ENCODE measurements around the gene ACY1.

Gene ACY1

GRCh38 chr3:52005571-52005986 is 22.2 kb downstream of the ACY1 start:
- no peak for DNase-seq (ENCODE audit: low read depth)

- DNase-seq (ENCODE audit: low read depth): no peak
These were observed 22.9 kb downstream of the ACY1 start for GRCh38 chr3:52006017-52006819.

- no peak for DNase-seq (ENCODE audit: low read depth)
These were observed 23.4 kb downstream of the ACY1 start for GRCh38 chr3:52006820-52007133.

DNA sequence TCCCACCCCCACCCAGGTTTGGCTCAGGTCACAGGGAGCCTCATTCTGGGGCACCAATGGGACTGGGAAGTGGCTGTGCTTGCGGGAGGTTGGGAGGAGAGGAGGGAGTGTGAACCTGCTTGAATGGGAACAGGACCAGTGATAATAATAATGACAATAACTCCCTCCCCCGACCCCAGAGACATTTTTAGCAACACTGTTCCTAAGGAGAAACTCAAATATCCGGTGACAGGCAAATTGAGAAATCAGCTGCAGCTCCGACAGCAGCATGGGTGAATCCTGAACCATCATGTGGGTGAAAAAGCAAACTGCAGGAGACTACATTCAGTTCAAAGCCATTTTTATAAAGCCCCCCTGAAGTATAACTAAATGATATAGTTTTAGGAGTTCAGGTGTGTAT is 24.0 kb downstream of the ACY1 start:
- no peak for DNase-seq (ENCODE audit: low read depth)

- DNase-seq (ENCODE audit: low read depth): no peak
These were observed 27.1 kb downstream of the ACY1 start for GRCh38 chr3:52010431-52010830.

DNA sequence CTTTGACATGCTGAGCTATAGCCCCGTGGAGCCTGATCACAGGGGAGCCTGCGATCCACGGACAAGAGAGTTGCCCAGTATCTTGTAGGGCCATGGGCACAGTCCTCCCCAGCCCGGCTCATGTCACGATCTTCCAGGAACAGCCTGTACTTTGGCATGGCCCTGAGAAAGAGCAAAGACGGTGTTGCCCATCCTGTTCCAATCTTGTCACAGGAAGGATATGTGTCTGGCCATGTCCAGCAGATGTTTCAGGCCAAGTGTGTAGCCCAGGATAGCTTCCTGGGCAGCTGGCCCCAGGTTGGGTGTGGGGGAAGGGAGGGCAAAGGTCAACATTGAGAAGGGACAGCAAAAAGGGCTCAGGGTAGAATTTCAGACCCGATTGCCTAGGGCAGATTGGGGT is 29.4 kb downstream of the ACY1 start:
- DNase-seq (ENCODE audit: low read depth): no peak

- no peak for DNase-seq (ENCODE audit: low read depth)
These were observed 30.7 kb downstream of the ACY1 start for GRCh38 chr3:52013802-52014598.

DNA sequence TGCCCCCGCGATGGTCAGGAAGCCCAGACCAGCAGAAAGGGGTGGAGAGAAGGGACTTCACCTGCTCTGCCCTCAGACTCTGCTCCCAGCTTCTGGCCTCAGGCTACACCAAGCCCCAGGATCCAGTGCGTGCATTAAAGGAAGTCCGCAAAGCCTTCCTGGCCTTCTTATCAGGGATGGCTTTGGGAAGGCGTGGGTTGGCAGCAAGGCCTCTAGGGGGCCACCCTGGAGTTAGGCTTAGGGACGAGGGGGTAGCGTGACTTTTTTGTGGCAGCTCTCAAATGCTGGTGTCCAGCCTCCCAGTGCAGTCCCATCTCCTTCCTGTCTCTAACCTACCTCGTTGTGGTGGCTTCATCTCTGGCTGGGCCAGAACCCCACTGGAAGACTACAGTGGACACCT is 31.3 kb downstream of the ACY1 start:
- no peak for DNase-seq (ENCODE audit: low read depth)

- DNase-seq (ENCODE audit: low read depth): no peak
These were observed 32.3 kb downstream of the ACY1 start for GRCh38 chr3:52015438-52016228.

DNA sequence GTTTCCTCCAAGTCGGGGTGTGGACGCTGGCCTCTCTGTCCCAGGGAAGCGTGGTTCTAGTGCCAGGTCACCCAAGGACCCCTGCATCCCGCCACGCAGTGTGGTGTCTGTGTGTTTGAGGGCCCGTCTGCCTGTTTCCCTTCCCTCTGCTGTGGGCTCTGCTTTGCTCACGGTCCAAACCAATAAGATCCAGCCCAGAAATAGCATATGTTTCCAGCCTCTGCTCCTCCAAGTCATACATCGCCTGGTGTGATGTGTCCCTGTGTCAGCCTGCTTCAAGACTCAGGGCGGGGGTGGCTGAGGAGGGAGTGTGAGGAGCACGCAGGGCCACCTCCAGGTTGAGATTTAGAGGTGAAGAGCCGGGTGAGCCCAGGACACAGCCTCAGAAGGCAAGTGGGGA is 34.3 kb downstream of the ACY1 start:
- no peak for DNase-seq (ENCODE audit: low read depth)

GRCh38 chr3:52018319-52019000 is 35.1 kb downstream of the ACY1 start:
- no peak for DNase-seq (ENCODE audit: low read depth)

DNA sequence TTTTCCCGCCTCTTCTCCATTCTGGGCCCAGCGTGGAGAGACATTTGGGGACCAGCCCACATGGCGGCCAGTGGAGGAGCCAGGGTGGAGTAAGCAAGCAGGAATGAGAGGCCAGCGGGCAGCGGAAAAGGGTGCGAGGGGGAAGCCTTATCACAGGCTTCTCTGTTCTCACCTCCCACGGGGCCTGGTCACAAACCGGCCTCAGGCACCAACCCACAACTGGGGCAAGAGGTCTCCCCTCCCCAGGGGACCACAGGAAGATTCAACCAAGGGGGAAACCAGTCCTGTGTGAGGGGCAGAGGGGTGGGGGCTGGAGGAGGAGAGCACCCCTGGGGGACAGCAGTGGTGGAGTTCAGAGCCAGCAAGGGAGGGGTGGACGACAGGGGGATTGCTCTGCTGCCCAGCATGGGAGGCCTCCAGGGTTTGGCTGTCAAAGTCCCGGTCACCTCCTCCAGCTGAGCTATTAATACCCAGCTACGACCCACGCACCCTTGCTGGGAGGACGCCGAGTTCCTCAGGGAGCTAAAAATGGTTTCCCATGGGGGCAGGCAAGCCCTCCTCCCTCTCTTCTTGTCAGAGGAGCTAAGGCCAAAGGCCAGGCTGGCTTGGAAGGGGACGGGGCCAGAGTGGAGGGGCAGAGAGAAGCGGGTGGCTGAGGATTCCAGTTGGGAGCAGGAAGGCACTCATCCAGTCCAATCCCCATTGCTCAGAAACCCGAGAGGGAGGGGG is 36.2 kb downstream of the ACY1 start:
- no peak for DNase-seq (ENCODE audit: low read depth)

DNA sequence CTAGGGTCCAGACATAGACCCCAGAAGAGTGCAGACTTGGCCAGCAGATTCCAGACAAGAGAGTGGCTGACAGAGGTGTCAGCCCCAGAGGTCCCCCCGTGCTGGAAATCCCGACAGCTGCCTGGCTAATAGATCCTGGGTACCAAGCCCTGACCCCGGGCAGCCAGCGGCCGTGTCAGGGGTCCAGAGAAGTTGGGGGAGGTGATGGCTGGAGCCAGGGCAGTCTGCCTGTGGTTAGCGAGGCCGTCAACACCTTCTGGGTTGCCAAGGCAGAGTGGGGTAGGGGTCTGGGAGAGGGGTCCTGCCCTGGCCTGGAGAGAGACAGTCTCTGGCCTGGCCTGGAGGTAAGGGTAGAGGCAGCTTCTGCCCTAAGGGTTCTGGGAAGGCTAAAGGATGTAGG is 37.5 kb downstream of the ACY1 start:
- no peak for DNase-seq (ENCODE audit: low read depth)

GRCh38 chr3:52021489-52022268 is 38.3 kb downstream of the ACY1 start:
- DNase-seq (ENCODE audit: low read depth): no peak

DNA sequence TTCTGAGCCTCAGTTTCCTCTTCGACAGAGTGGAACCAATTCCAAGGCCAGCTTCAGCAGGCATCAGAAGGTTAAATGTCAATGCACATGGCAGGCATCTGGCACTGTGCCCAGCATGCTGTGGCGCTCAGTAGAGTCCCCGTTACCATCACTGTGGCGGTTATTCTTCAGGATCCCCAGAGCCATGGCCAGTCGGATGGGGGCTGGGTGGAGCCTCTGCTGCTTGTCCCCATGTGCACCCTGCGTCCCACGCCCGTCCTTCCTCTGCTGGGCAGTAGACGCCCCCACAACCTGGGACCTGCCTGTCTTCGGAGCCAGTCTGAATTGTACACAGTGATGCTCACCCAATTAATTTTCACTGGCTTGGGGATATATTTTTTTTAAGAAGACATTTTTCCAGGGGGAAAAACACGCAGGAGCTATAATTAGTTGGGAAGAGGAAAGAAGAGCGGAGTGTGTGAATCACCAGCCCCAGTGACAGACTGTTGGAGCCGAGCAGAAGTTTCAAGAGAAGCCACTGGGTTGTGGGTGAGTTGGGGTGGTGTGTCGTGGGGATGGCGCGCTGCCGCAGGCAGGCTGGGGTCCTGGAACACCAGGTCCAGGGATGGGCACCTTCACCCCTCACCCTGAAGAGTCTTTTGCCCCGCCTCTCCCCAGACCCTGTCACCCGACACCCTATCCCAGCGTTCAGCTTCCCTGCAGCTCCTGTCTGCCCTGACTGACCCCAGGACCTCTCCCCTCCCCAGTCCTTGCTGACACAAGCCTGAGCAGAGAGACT is 39.2 kb downstream of the ACY1 start:
- no peak for DNase-seq (ENCODE audit: low read depth)

DNA sequence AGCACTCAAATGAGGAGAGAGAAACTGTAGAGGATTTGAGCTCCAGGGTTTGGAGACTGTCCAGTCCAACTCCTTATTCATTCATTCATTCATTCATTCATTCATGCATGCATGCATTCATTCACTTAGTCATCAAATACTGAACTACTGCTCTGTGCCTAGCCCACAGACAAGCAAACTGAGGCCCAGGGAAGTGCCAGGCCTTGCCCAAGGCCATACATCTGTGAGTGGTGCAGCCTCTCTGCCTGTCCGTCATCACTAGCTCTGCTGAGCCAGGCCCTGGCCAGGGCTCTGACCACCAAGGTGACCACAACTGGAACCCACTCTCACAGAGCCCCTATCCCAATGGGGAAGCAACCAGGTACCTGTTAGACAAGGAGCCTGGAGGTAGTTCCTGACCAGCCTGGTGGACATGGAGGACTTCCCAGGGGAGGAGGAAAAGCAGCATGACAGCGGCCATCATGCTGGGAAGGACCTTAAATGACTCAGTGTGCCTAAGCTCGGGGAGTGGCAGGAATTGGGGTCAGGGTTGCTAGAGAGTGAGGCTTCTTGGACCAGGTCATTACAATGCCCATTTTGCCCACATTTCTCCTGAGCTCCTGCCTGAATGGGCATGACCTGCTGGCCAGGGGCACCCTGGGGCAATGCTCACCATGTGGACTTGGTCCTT is 39.9 kb downstream of the ACY1 start:
- no peak for DNase-seq (ENCODE audit: low read depth)

- no peak for DNase-seq (ENCODE audit: low read depth)
These were observed 40.8 kb downstream of the ACY1 start for GRCh38 chr3:52023860-52024764.

DNA sequence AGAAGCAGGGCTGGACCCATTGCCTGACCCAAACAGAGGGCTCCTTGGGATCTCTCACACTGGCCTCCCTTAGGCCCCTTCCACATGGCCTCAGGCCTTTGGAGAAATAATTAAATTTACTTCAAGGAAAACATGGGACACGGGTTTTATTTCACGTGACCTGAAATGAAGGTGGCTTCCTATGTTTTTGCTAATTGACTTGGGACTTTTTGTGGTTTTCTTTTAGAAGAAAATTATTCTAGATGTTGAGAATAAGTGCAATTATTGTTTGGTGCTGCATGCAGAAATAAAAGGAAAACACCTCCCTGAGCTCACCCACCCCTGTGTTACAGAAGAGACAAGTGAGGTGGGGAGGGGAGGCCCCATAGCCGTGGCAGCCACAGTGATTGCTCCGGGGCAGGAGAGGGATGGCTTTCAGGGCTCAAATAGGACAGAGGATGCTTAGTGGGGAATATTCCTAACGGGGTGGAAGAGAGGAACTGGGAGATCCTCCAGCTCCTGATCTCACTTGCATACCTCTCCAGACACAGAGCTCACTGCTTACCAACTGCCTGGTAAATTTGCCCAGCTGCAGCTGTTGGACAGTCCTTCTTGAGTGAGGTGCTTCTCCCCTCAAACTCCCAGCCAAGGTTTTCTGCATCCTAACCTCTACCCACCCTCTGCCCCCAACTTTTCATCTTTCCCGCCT is 41.6 kb downstream of the ACY1 start:
- no peak for DNase-seq (ENCODE audit: low read depth)

Measured in GM04503 (cell line).